ENCODE data around the gene PMFBP1. TPM values are rescaled to one million over a fixed set of nuclear protein-coding genes. Genes with fewer than 3 reads are reported as not detected.

PMFBP1 gene
- total RNA-seq, 1 experiment from 2014 or later, result not detected

DNA sequence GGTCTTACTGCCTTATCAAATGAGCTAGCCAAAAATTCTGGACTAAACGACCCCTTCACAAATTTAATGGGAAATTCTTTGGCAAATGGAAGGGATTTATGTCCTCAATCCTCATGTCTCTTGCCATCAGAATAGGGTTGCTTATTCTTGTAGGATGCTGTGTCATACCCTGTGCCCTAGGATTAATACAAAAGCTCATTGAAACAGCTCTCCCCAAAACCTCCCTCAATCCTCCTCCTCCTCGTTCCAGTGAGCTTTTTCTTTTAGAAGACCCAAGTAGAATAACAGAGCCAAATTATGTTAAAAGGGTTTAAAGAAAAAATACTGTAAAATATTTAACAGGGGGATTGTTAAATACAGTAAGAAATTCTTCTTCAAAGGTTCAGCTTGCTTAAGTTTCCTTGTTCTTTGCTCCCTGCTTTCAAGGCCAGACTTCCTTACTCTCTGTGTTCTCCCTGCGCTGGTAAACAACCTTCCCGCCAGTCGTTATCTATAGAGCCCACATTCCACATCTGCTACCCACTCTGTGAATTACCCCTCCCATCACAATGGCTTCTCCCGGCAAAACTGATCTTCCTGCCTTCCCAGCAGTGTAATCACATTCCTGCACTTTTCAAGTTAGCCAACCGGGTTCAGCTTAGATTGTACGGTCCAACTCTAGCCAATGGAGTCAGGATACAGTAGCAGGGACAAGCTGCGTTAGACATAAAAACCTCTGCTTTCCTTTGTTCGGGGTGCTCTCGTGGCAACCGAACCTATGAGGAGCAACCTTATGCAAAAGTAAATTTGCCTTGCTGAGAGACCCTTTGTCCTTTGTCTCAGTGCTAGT is 99.2 kb downstream of the PMFBP1 start:
- H3K9me3 ChIP-seq, result no peaks in the 10 kb centered on the region

More for the DNA sequence above, 99.2 kb downstream of the PMFBP1 start:
- H3K4me3 ChIP-seq, result no peak overlapping the region
- no peaks in the 10 kb centered on the region for H3K36me3 ChIP-seq
- no peaks in the 10 kb centered on the region for H3K27me3 ChIP-seq
- DNase-seq, result no peak

Other genes with a start within 250 kb of the PMFBP1 start
- not detected in 2 replicates for gene PKD1L3, start 171.8 kb downstream of the PMFBP1 start, total RNA-seq (2014; rRNA removed; shearing (Covaris generic); ENCODE audit: low replicate concordance)
- gene DHODH, start 163.4 kb downstream of the PMFBP1 start, total RNA-seq (2014; rRNA removed; shearing (Covaris generic); ENCODE audit: low replicate concordance), result 4.5 and 12.8 TPM in 2 replicates
- gene HP, start 117.7 kb downstream of the PMFBP1 start, total RNA-seq (2014; rRNA removed; shearing (Covaris generic); ENCODE audit: low replicate concordance), result not detected in 2 replicates
- not detected in 2 replicates for gene HPR, start 108.9 kb downstream of the PMFBP1 start, total RNA-seq (2014; rRNA removed; shearing (Covaris generic); ENCODE audit: low replicate concordance)
- gene TXNL4B, start 78.5 kb downstream of the PMFBP1 start, total RNA-seq (2014; rRNA removed; shearing (Covaris generic); ENCODE audit: low replicate concordance), result 7.5 and 10.1 TPM in 2 replicates
- 24.3 and 31.3 TPM in 2 replicates for gene DHX38, start 78.3 kb downstream of the PMFBP1 start, total RNA-seq (2014; rRNA removed; shearing (Covaris generic); ENCODE audit: low replicate concordance)